Astrocyte (in vitro differentiated cells and primary cell): ENCODE data around the gene ZXDC. TPM values are rescaled to one million over a fixed set of nuclear protein-coding genes. Genes with fewer than 3 reads are reported as not detected.

ENCODE experiments used
- DNase-seq: peaks from one replicate; pipeline ENCODE4 v3.0.0-alpha.2; 2010; ENCODE audit warnings: low read depth
- FAIRE-seq: peaks from 2 replicates; lab custom pipeline; 2011; peaks lifted over from hg19 to GRCh38; lab: Jason Lieb, UNC
- H2AFZ ChIP-seq: 2 replicates; pipeline ENCODE4 v1.6.0; 2012; ENCODE audit warnings: low read depth, low read length, inconsistent platforms
- H3K27ac ChIP-seq: 2 replicates; pipeline ENCODE4 v1.5.1; 2011; ENCODE audit warnings: low read depth, low read length, inconsistent platforms
- H3K27me3 ChIP-seq: 2 replicates; pipeline ENCODE4 v1.6.0; 2011; ENCODE audit warnings: low read length, inconsistent platforms; ENCODE audit not compliant: insufficient read depth
- H3K36me3 ChIP-seq: 2 replicates; pipeline ENCODE4 v1.5.1; 2011; ENCODE audit warnings: low read length, inconsistent platforms; ENCODE audit not compliant: insufficient read depth
- H3K4me1 ChIP-seq: 2 replicates; pipeline ENCODE4 v1.5.1; 2011; ENCODE audit warnings: low read length, inconsistent platforms; ENCODE audit not compliant: insufficient read depth
- H3K4me2 ChIP-seq: 2 replicates; pipeline ENCODE4 v1.6.0; 2012; ENCODE audit warnings: low read length, inconsistent platforms
- H3K4me3 ChIP-seq: 2 replicates; pipeline ENCODE4 v1.5.1; 2011; ENCODE audit warnings: low read depth, mild to moderate bottlenecking, low read length, inconsistent platforms; ENCODE audit not compliant: insufficient read depth
- H3K79me2 ChIP-seq: 2 replicates; pipeline ENCODE4 v1.6.0; 2012; ENCODE audit warnings: mild to moderate bottlenecking, low read length, inconsistent platforms; ENCODE audit not compliant: insufficient read depth
- H3K9ac ChIP-seq: 2 replicates; pipeline ENCODE4 v1.6.0; 2012; ENCODE audit warnings: mild to moderate bottlenecking, low read length, inconsistent platforms
- H3K9me3 ChIP-seq: 2 replicates; pipeline ENCODE4 v1.5.1; 2012; ENCODE audit warnings: low read depth, mild to moderate bottlenecking, low read length, inconsistent platforms; ENCODE audit not compliant: insufficient read depth
- H4K20me1 ChIP-seq: 2 replicates; pipeline ENCODE4 v1.6.0; 2012; ENCODE audit warnings: low read length, inconsistent platforms; ENCODE audit not compliant: insufficient read depth
- H3K27ac Mint-ChIP-seq: one replicate; pipeline ENCODE4 v1.8.0; 2021; ENCODE audit warnings: mild to moderate bottlenecking, mixed read lengths; ENCODE audit not compliant: unreplicated experiment
- H3K27me3 Mint-ChIP-seq: one replicate; pipeline ENCODE4 v1.8.0; 2021; ENCODE audit warnings: low read depth, mixed read lengths; ENCODE audit not compliant: unreplicated experiment
- H3K36me3 Mint-ChIP-seq: one replicate; pipeline ENCODE4 v1.8.0; 2021; ENCODE audit warnings: low read depth, mixed read lengths; ENCODE audit not compliant: unreplicated experiment
- H3K4me1 Mint-ChIP-seq: one replicate; pipeline ENCODE4 v1.8.0; 2021; ENCODE audit warnings: low read depth, mixed read lengths; ENCODE audit not compliant: unreplicated experiment
- H3K4me3 Mint-ChIP-seq: one replicate; pipeline ENCODE4 v1.8.0; 2021; ENCODE audit warnings: mild to moderate bottlenecking, moderate library complexity, mixed read lengths; ENCODE audit not compliant: unreplicated experiment
- H3K9me3 Mint-ChIP-seq: one replicate; pipeline ENCODE4 v1.8.0; 2021; ENCODE audit warnings: mild to moderate bottlenecking, mixed read lengths; ENCODE audit not compliant: unreplicated experiment
- EZH2 ChIP-seq: IDR thresholded peaks from 2 replicates; pipeline ENCODE4 v1.6.1; 2012; ENCODE audit warnings: mild to moderate bottlenecking, low read length, inconsistent platforms; ENCODE audit not compliant: insufficient read depth
- total RNA-seq: library from RNA; stranded (reverse); gene quantifications from 2 replicates; pipeline ENCODE4 v1.2.1, GENCODE V29; 2021
- TF ChIP-seq, protein P1 (sequence below): IDR thresholded peaks from 2 replicates; pipeline ENCODE4 v1.5.1; 2011; ENCODE audit warnings: low read depth, mild to moderate bottlenecking, inconsistent platforms, low read length, moderate library complexity; ENCODE audit not compliant: insufficient read depth

The ZXDC gene
- total RNA-seq, 1 donor from 2014 or later, result 19.6 TPM

- Histone ChIP-seq H3K9ac (no peak overlapping the region), H3K4me3 (no peak overlapping the region), H3K9me3 (no peaks in the 10 kb centered on the region), H3K79me2 (no peaks in the 10 kb centered on the region), H3K4me1 (no peaks in the 10 kb centered on the region), H3K27ac (no peak overlapping the region), H4K20me1 (no peaks in the 10 kb centered on the region), H3K36me3 (no peaks in the 10 kb centered on the region), H2AFZ (no peak overlapping the region), H3K27me3 (no peaks in the 10 kb centered on the region), H3K4me2 (no peak overlapping the region)
- no peak overlapping the region for H3K27ac Mint-ChIP-seq
- H3K9me3 Mint-ChIP-seq, result peaks cover 12% of the 10 kb centered on the region
- H3K4me1 Mint-ChIP-seq, result peaks cover 5% of the 10 kb centered on the region
- DNase-seq, result no peak
- FAIRE-seq, result no peak
- no peak overlapping the region for H3K4me3 Mint-ChIP-seq
- H3K27me3 Mint-ChIP-seq, result no peaks in the 10 kb centered on the region
- TF ChIP-seq EZH2, result no peak
- TF ChIP-seq, protein P1, sequence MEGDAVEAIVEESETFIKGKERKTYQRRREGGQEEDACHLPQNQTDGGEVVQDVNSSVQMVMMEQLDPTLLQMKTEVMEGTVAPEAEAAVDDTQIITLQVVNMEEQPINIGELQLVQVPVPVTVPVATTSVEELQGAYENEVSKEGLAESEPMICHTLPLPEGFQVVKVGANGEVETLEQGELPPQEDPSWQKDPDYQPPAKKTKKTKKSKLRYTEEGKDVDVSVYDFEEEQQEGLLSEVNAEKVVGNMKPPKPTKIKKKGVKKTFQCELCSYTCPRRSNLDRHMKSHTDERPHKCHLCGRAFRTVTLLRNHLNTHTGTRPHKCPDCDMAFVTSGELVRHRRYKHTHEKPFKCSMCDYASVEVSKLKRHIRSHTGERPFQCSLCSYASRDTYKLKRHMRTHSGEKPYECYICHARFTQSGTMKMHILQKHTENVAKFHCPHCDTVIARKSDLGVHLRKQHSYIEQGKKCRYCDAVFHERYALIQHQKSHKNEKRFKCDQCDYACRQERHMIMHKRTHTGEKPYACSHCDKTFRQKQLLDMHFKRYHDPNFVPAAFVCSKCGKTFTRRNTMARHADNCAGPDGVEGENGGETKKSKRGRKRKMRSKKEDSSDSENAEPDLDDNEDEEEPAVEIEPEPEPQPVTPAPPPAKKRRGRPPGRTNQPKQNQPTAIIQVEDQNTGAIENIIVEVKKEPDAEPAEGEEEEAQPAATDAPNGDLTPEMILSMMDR, result no peak
- H3K36me3 Mint-ChIP-seq, result peaks cover 3% of the 10 kb centered on the region
These were observed 53.1 kb downstream of the ZXDC start for GRCh38 chr3:126422571-126423091.

DNA sequence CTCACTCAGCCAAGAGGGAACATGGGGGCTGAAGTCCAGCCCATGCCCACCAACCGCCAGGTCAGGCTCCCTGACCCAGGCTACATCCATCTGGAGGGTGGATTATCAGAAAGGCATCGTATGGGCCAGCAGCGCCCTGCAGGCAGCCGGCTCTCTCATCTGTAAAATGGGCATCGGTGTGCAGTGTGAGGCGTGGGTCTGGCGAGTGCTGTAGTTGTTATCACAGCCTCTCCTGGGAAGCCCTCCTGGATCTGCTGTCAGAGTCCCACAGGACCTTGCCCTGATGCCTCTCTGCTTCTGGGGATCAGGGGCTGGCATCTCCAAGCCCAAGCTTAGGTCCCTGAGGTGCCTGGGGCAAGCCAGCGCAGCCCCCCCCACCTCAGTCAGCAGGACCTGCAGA lies 53.6 kb downstream of the ZXDC start:
- peaks cover 12% of the 10 kb centered on the region for H3K9me3 Mint-ChIP-seq
- no peaks in the 10 kb centered on the region for H3K9me3 ChIP-seq
- H3K27ac ChIP-seq, result no peak overlapping the region
- TF ChIP-seq, protein P1, result no peak
- TF ChIP-seq EZH2, result no peak
- H3K27me3 ChIP-seq, result no peaks in the 10 kb centered on the region
- H3K27ac Mint-ChIP-seq, result no peak overlapping the region
- H3K9ac ChIP-seq, result no peak overlapping the region
- FAIRE-seq (no peak), DNase-seq (no peak)
- H3K4me1 Mint-ChIP-seq, result peaks cover 5% of the 10 kb centered on the region
- H3K36me3 Mint-ChIP-seq, result peaks cover 3% of the 10 kb centered on the region
- H2AFZ ChIP-seq, result no peak overlapping the region
- H3K4me3 ChIP-seq, result no peak overlapping the region
- no peaks in the 10 kb centered on the region for H3K36me3 ChIP-seq
- H4K20me1 ChIP-seq, result no peaks in the 10 kb centered on the region
- no peak overlapping the region for H3K4me3 Mint-ChIP-seq
- peaks cover 4% of the 10 kb centered on the region for H3K27me3 Mint-ChIP-seq
- H3K79me2 ChIP-seq, result no peaks in the 10 kb centered on the region
- no peak overlapping the region for H3K4me2 ChIP-seq
- H3K4me1 ChIP-seq, result no peaks in the 10 kb centered on the region

- H3K27me3 Mint-ChIP-seq, result peaks cover 9% of the 10 kb centered on the region
- H3K4me1 Mint-ChIP-seq, result peaks cover 5% of the 10 kb centered on the region
- Histone ChIP-seq H4K20me1 (no peaks in the 10 kb centered on the region), H3K4me1 (no peaks in the 10 kb centered on the region), H3K79me2 (no peaks in the 10 kb centered on the region), H3K9me3 (no peaks in the 10 kb centered on the region), H3K9ac (no peak overlapping the region), H2AFZ (no peak overlapping the region), H3K27ac (no peak overlapping the region), H3K36me3 (no peaks in the 10 kb centered on the region), H3K4me2 (no peak overlapping the region), H3K27me3 (peaks cover under 1% of the 10 kb centered on the region), H3K4me3 (no peak overlapping the region)
- no peak for DNase-seq
- H3K4me3 Mint-ChIP-seq, result no peak overlapping the region
- H3K9me3 Mint-ChIP-seq, result peaks cover 9% of the 10 kb centered on the region
- FAIRE-seq, result no peak
- H3K27ac Mint-ChIP-seq, result no peak overlapping the region
- TF ChIP-seq, protein P1, result no peak
- TF ChIP-seq EZH2, result no peak
- H3K36me3 Mint-ChIP-seq, result peaks cover 3% of the 10 kb centered on the region
These were observed 54.0 kb downstream of the ZXDC start for GRCh38 chr3:126421573-126422119.
